ENCODE data around the gene RASL10A. TPM values are rescaled to one million over a fixed set of nuclear protein-coding genes. Genes with fewer than 3 reads are reported as not detected.

RASL10A gene
- total and polyA plus RNA-seq, 2 experiments from 2014 or later = 0.20 TPM; not detected in 1

- Histone ChIP-seq H3K36me3 (ENCODE audit: low read depth) (peaks cover 31% of the 10 kb centered on the region), H3F3A (ENCODE audit: insufficient read depth) (peaks cover 35% of the 10 kb centered on the region), H2AFZ (no peak overlapping the region), H3K9ac (no peak overlapping the region), H3K9me3 (ENCODE audit: low read depth) (no peaks in the 10 kb centered on the region), H3K4me2 (ENCODE audit: unreplicated experiment) (no peak overlapping the region), H3K79me2 (ENCODE audit: insufficient read depth) (peaks cover under 1% of the 10 kb centered on the region; the same call in 1 of the 2 replicates), H3K4me3 (no peak overlapping the region), H3K9me2 (ENCODE audit: insufficient read depth) (no peaks in the 10 kb centered on the region), H4K20me1 (ENCODE audit: insufficient read depth) (no peaks in the 10 kb centered on the region), H3K4me1 (ENCODE audit: insufficient read depth) (no peaks in the 10 kb centered on the region), H3K27ac (no peak overlapping the region), H3K27me3 (replicated peaks; ENCODE audit: insufficient read depth) (no peaks in the 10 kb centered on the region)
- TF ChIP-seq EZH2phosphoT487 (IDR thresholded peaks at IDR 0.05; ENCODE audit: insufficient read depth, low read depth) (no peak), EZH2 (IDR thresholded peaks at IDR 0.05; ENCODE audit: insufficient read depth, poor library complexity, severe bottlenecking) (no peak)
- in situ Hi-C loops (cut with MboI) = no loop called here
- WGBS, 2 experiments (ENCODE audit: low coverage in 1 of 2, low lambda C conversion rate in 2 of 2, missing lambda C conversion rate in 2 of 2) = 14 to 19% methylated on average over 2 of the region's 2 CpGs
- DNase-seq = no peak
Measured at GRCh38 chr22:29302402-29302680, 13.2 kb downstream of the RASL10A start.

- Histone ChIP-seq H3K4me3 (no peak overlapping the region), H3K27me3 (replicated peaks; ENCODE audit: insufficient read depth) (no peaks in the 10 kb centered on the region), H3K27ac (no peak overlapping the region), H3K36me3 (ENCODE audit: low read depth) (peaks cover 36% of the 10 kb centered on the region), H3K79me2 (ENCODE audit: insufficient read depth) (no peaks in the 10 kb centered on the region), H3F3A (ENCODE audit: insufficient read depth) (peaks cover 40% of the 10 kb centered on the region), H3K9me3 (ENCODE audit: low read depth) (no peaks in the 10 kb centered on the region), H4K20me1 (ENCODE audit: insufficient read depth) (no peaks in the 10 kb centered on the region), H2AFZ (no peak overlapping the region), H3K4me2 (ENCODE audit: unreplicated experiment) (no peak overlapping the region), H3K9ac (no peak overlapping the region), H3K9me2 (ENCODE audit: insufficient read depth) (no peaks in the 10 kb centered on the region), H3K4me1 (ENCODE audit: insufficient read depth) (no peaks in the 10 kb centered on the region)
- DNase-seq = no peak
- in situ Hi-C loops (cut with MboI) = no loop called here
- 88 to 91% methylated on average over 17 of the region's 17 CpGs for WGBS, 2 experiments (ENCODE audit: low coverage in 1 of 2, low lambda C conversion rate in 2 of 2, missing lambda C conversion rate in 2 of 2)
- TF ChIP-seq EZH2 (IDR thresholded peaks at IDR 0.05; ENCODE audit: insufficient read depth, poor library complexity, severe bottlenecking) = no peak
- TF ChIP-seq EZH2phosphoT487 (IDR thresholded peaks at IDR 0.05; ENCODE audit: insufficient read depth, low read depth) = no peak
Measured at GRCh38 chr22:29301716-29302401, 13.6 kb downstream of the RASL10A start.

- Histone ChIP-seq H3K27me3 (replicated peaks; ENCODE audit: insufficient read depth) (no peaks in the 10 kb centered on the region), H4K20me1 (ENCODE audit: insufficient read depth) (no peaks in the 10 kb centered on the region), H3K4me3 (no peak overlapping the region), H3K4me1 (ENCODE audit: insufficient read depth) (no peaks in the 10 kb centered on the region), H3K27ac (no peak overlapping the region), H3K9ac (no peak overlapping the region), H3K4me2 (ENCODE audit: unreplicated experiment) (no peak overlapping the region), H3K9me2 (ENCODE audit: insufficient read depth) (no peaks in the 10 kb centered on the region), H3F3A (ENCODE audit: insufficient read depth) (peaks cover 49% of the 10 kb centered on the region), H3K9me3 (ENCODE audit: low read depth) (no peaks in the 10 kb centered on the region), H3K36me3 (ENCODE audit: low read depth) (peaks cover 45% of the 10 kb centered on the region), H2AFZ (no peak overlapping the region), H3K79me2 (ENCODE audit: insufficient read depth) (0 out of 2 replicates have a peak, but pooled peaks cover 5% of the 10 kb centered on the region)
- in situ Hi-C loops (cut with MboI) = no loop called here
- DNase-seq = no peak
- 67 to 74% methylated on average over 10 of the region's 10 CpGs for WGBS, 2 experiments (ENCODE audit: low coverage in 1 of 2, low lambda C conversion rate in 2 of 2, missing lambda C conversion rate in 2 of 2)
- no peak for TF ChIP-seq EZH2phosphoT487 (IDR thresholded peaks at IDR 0.05; ENCODE audit: insufficient read depth, low read depth)
- TF ChIP-seq EZH2 (IDR thresholded peaks at IDR 0.05; ENCODE audit: insufficient read depth, poor library complexity, severe bottlenecking) = no peak
Measured at GRCh38 chr22:29300807-29301601, 14.5 kb downstream of the RASL10A start.

GRCh38 chr22:29300467-29300806 is 15.1 kb downstream of the RASL10A start:
- Histone ChIP-seq H2AFZ (no peak overlapping the region), H3K79me2 (ENCODE audit: insufficient read depth) (0 out of 2 replicates have a peak, but pooled peaks cover 7% of the 10 kb centered on the region), H3K4me2 (ENCODE audit: unreplicated experiment) (no peak overlapping the region), H3K9me2 (ENCODE audit: insufficient read depth) (no peaks in the 10 kb centered on the region), H3K9ac (no peak overlapping the region), H3K4me3 (no peak overlapping the region), H3F3A (ENCODE audit: insufficient read depth) (peaks cover 55% of the 10 kb centered on the region), H3K4me1 (ENCODE audit: insufficient read depth) (no peaks in the 10 kb centered on the region), H3K9me3 (ENCODE audit: low read depth) (no peaks in the 10 kb centered on the region), H3K27me3 (replicated peaks; ENCODE audit: insufficient read depth) (no peaks in the 10 kb centered on the region), H3K36me3 (ENCODE audit: low read depth) (peaks cover 50% of the 10 kb centered on the region), H3K27ac (no peak overlapping the region), H4K20me1 (ENCODE audit: insufficient read depth) (no peaks in the 10 kb centered on the region)
- DNase-seq = no peak
- in situ Hi-C loops (cut with MboI) = no loop called here
- TF ChIP-seq EZH2 (IDR thresholded peaks at IDR 0.05; ENCODE audit: insufficient read depth, poor library complexity, severe bottlenecking) (no peak), EZH2phosphoT487 (IDR thresholded peaks at IDR 0.05; ENCODE audit: insufficient read depth, low read depth) (no peak)
- 73 to 74% methylated on average over 4 of the region's 4 CpGs for WGBS, 2 experiments (ENCODE audit: low coverage in 1 of 2, low lambda C conversion rate in 2 of 2, missing lambda C conversion rate in 2 of 2)

Measured in GM23248 (cell line).